Nephron progenitor cell (in vitro differentiated cells): ENCODE results near the gene TOGARAM1.

Experiments
- DNase-seq: peaks from one replicate; pipeline ENCODE4 v3.0.0; 2021
- H3K27ac Mint-ChIP-seq: 2 replicates; pipeline ENCODE4 v1.8.0; 2021; ENCODE audit warnings: mild to moderate bottlenecking, moderate library complexity, mixed read lengths
- H3K27me3 Mint-ChIP-seq: 2 replicates; pipeline ENCODE4 v1.8.0; 2021; ENCODE audit warnings: mild to moderate bottlenecking, low read depth, mixed read lengths; ENCODE audit not compliant: poor library complexity
- H3K36me3 Mint-ChIP-seq: 2 replicates; pipeline ENCODE4 v1.8.0; 2021; ENCODE audit warnings: low read depth, mixed read lengths
- H3K4me1 Mint-ChIP-seq: 2 replicates; pipeline ENCODE4 v1.8.0; 2021; ENCODE audit warnings: mixed read lengths
- H3K4me3 Mint-ChIP-seq: 2 replicates; pipeline ENCODE4 v1.8.0; 2021; ENCODE audit warnings: mild to moderate bottlenecking, moderate library complexity, mixed read lengths
- H3K9me3 Mint-ChIP-seq: 2 replicates; pipeline ENCODE4 v1.8.0; 2021; ENCODE audit warnings: mild to moderate bottlenecking, moderate library complexity, mixed read lengths
- CTCF ChIP-seq: fragments of 200-600 bp; sonication (generic); IDR thresholded peaks from 2 replicates; pipeline ENCODE4 v1.5.0; 2021; ENCODE audit warnings: antibody characterized with exemption

The TOGARAM1 gene

GRCh38 chr14:44940211-44940610 is 21.8 kb upstream of the TOGARAM1 start:
- DNase-seq: no peak
- H3K4me1 Mint-ChIP-seq: no peaks in the 10 kb centered on the region
- H3K4me3 Mint-ChIP-seq: no peak overlapping the region
- peaks cover 82% of the 10 kb centered on the region for H3K36me3 Mint-ChIP-seq
- no peaks in the 10 kb centered on the region for H3K27me3 Mint-ChIP-seq
- H3K27ac Mint-ChIP-seq: no peak overlapping the region
- H3K9me3 Mint-ChIP-seq: peaks cover 40% of the 10 kb centered on the region
- no peak for TF ChIP-seq CTCF

- DNase-seq: no peak
- no peak overlapping the region for H3K4me3 Mint-ChIP-seq
- peaks cover 40% of the 10 kb centered on the region for H3K9me3 Mint-ChIP-seq
- H3K36me3 Mint-ChIP-seq: peaks cover 85% of the 10 kb centered on the region
- peak overlapping the region; percentile 6 for H3K27ac Mint-ChIP-seq
- H3K4me1 Mint-ChIP-seq: no peaks in the 10 kb centered on the region
- H3K27me3 Mint-ChIP-seq: no peaks in the 10 kb centered on the region
- TF ChIP-seq CTCF: no peak
These were observed 21.0 kb upstream of the TOGARAM1 start for GRCh38 chr14:44940944-44941343.

GRCh38 chr14:44941591-44941990 is 20.4 kb upstream of the TOGARAM1 start:
- Mint-ChIP-seq H3K9me3 (peaks cover 37% of the 10 kb centered on the region), H3K4me1 (no peaks in the 10 kb centered on the region), H3K27me3 (no peaks in the 10 kb centered on the region), H3K36me3 (peaks cover 79% of the 10 kb centered on the region), H3K27ac (no peak overlapping the region), H3K4me3 (no peak overlapping the region)
- no peak for TF ChIP-seq CTCF
- no peak for DNase-seq

DNA sequence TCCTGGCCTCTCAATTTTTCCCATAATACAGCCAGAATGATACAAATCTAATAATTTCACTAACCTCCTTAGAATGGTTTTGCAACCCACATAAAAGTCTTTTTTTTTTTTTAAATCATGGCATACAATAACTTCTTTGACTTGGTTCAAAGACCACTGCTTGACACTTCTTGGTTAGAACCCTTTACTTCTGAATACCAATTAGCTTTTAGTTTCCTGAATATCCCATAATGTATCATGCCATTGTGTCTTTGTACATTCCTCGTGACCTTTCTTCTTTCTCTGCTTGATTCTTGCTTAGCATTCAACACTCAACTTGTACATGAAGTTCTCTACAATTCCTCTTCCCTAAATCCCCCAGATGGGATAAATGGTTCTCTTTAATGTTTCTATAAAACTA is 19.6 kb upstream of the TOGARAM1 start:
- no peak overlapping the region for H3K27ac Mint-ChIP-seq

DNA sequence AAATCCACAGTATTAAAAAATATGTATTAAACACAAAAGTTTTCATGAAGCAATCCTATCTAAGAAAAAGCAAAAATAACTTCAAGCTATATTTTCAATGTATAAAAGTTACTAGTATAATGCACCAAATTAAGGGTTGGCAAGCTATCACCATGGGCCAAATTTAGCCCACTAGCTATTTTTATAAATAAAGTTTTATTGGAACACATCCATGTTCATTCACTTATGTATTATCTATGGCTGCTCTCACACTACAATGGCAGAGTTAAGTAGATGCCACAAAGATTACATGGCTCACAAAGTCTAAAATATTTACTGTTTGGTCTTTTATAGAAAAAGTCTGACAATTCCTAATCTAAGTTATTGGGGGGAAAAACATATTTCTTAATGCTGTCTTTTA is 17.9 kb upstream of the TOGARAM1 start:
- no peak for TF ChIP-seq CTCF
- no peaks in the 10 kb centered on the region for H3K27me3 Mint-ChIP-seq
- H3K27ac Mint-ChIP-seq: no peak overlapping the region
- no peak overlapping the region for H3K4me3 Mint-ChIP-seq
- DNase-seq: no peak
- H3K36me3 Mint-ChIP-seq: peaks cover 79% of the 10 kb centered on the region
- H3K9me3 Mint-ChIP-seq: peaks cover 37% of the 10 kb centered on the region
- H3K4me1 Mint-ChIP-seq: no peaks in the 10 kb centered on the region

More for the DNA sequence above, 19.6 kb upstream of the TOGARAM1 start:
- no peak overlapping the region for H3K4me3 Mint-ChIP-seq
- no peaks in the 10 kb centered on the region for H3K27me3 Mint-ChIP-seq
- no peaks in the 10 kb centered on the region for H3K4me1 Mint-ChIP-seq
- peaks cover 81% of the 10 kb centered on the region for H3K36me3 Mint-ChIP-seq
- no peak for TF ChIP-seq CTCF
- DNase-seq: no peak
- H3K9me3 Mint-ChIP-seq: peaks cover 43% of the 10 kb centered on the region

DNA sequence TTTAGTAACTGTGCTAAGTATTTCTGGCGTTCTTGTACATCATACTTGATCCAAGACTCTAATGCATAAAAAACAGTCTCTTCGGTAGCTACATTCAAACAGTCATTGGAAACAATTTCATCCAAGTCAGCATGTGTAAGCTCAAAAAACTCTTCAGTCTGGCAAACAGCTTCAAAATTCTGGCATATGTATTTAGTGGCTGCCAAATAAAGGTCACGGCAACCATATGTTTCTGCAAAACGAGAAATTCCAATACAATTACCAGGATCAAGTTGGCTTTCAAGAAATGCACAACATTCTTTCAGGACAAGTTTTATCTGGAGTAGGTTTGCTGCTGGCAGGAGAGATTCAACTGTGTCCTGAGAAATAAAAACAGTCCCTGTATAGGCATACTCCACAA is 16.7 kb upstream of the TOGARAM1 start:
- no peaks in the 10 kb centered on the region for H3K4me1 Mint-ChIP-seq
- H3K27me3 Mint-ChIP-seq: no peaks in the 10 kb centered on the region
- H3K36me3 Mint-ChIP-seq: peaks cover 67% of the 10 kb centered on the region
- TF ChIP-seq CTCF: no peak
- H3K4me3 Mint-ChIP-seq: no peak overlapping the region
- peaks cover 29% of the 10 kb centered on the region for H3K9me3 Mint-ChIP-seq
- no peak overlapping the region for H3K27ac Mint-ChIP-seq
- DNase-seq: no peak
